ENCODE data around the gene DUSP9.

GRCh38 chrX:153690466-153690865 lies 43.5 kb downstream of the DUSP9 start:
- TF ChIP-seq, protein P1, sequence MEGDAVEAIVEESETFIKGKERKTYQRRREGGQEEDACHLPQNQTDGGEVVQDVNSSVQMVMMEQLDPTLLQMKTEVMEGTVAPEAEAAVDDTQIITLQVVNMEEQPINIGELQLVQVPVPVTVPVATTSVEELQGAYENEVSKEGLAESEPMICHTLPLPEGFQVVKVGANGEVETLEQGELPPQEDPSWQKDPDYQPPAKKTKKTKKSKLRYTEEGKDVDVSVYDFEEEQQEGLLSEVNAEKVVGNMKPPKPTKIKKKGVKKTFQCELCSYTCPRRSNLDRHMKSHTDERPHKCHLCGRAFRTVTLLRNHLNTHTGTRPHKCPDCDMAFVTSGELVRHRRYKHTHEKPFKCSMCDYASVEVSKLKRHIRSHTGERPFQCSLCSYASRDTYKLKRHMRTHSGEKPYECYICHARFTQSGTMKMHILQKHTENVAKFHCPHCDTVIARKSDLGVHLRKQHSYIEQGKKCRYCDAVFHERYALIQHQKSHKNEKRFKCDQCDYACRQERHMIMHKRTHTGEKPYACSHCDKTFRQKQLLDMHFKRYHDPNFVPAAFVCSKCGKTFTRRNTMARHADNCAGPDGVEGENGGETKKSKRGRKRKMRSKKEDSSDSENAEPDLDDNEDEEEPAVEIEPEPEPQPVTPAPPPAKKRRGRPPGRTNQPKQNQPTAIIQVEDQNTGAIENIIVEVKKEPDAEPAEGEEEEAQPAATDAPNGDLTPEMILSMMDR (conservative IDR thresholded peaks at IDR 0.05; ENCODE audit: low read depth, low read length): no peak
- no peak for TF ChIP-seq EZH2 (IDR thresholded peaks at IDR 0.05; ENCODE audit: low read length, unreplicated experiment)
